ENCODE data around the gene POLR2C. TPM values are rescaled to one million over a fixed set of nuclear protein-coding genes. Genes with fewer than 3 reads are reported as not detected.

POLR2C gene
- total and polyA plus RNA-seq, 2 of the 13 experiments (the other 11 are each of a cell fraction or from before 2014, with no cell fraction given), result 104 to 216 TPM

GRCh38 chr16:57447186-57447962, 15.1 kb upstream of the POLR2C start, which contains the start of the genes CIAPIN1 and COQ9 (continued):
- TF ChIP-seq ATF7 (IDR thresholded peaks at IDR 0.05), result no peak
- peak; percentile 82 for TF ChIP-seq ATF7 (CRISPR knock-in tag; IDR thresholded peaks at IDR 0.05)
- TF ChIP-seq SMARCC2 (IDR thresholded peaks at IDR 0.05), result no peak
- no peak for TF ChIP-seq FOXJ3 (CRISPR knock-in tag; IDR thresholded peaks at IDR 0.05; ENCODE audit: borderline replicate concordance)
- no peak for TF ChIP-seq SIX1 (CRISPR knock-in tag; IDR thresholded peaks at IDR 0.05; ENCODE audit: borderline replicate concordance)
- TF ChIP-seq TRIM22 (IDR thresholded peaks at IDR 0.05), result no peak
- peak; percentile 91 for TF ChIP-seq ZBTB2 (CRISPR knock-in tag; IDR thresholded peaks at IDR 0.05; ENCODE audit: low read depth)
- TF ChIP-seq ELF3 (CRISPR knock-in tag; IDR thresholded peaks at IDR 0.05), result peak; percentile 83
- TF ChIP-seq KDM1A (CRISPR knock-in tag; IDR thresholded peaks at IDR 0.05), result peak; percentile 48
- TF ChIP-seq ZNF224 (CRISPR knock-in tag; IDR thresholded peaks at IDR 0.05), result 0 out of 2 replicates have a peak, but pooled peaks have one; percentile 79
- peak; percentile 94 for TF ChIP-seq ZNF639 (CRISPR knock-in tag; conservative IDR thresholded peaks at IDR 0.05)
- 0 out of 2 replicates have a peak, but pooled peaks have one; percentile 46 for TF ChIP-seq ZMYM2 (CRISPR knock-in tag; IDR thresholded peaks at IDR 0.05)
- peak; percentile 55; the same call in 1 of the 2 replicates for TF ChIP-seq ZNF12 (CRISPR knock-in tag; IDR thresholded peaks at IDR 0.05)
- TF ChIP-seq GABPA (IDR thresholded peaks at IDR 0.05; ENCODE audit: low read depth, low read length), result peak; percentile 92
- peak; percentile 93 for TF ChIP-seq GABPA (CRISPR knock-in tag; IDR thresholded peaks at IDR 0.05; ENCODE audit: low read depth)
- TF ChIP-seq CBX5 (CRISPR knock-in tag; IDR thresholded peaks at IDR 0.05; ENCODE audit: borderline replicate concordance), result peak; percentile 84; the same call in 1 of the 2 replicates
- TF ChIP-seq ASH2L (IDR thresholded peaks at IDR 0.05; ENCODE audit: insufficient read length, low read depth, low read length), result peak; percentile 90
- peak; percentile 80 for TF ChIP-seq SKIL (CRISPR knock-in tag; IDR thresholded peaks at IDR 0.05; ENCODE audit: borderline replicate concordance)
- TF ChIP-seq IKZF5 (CRISPR knock-in tag; IDR thresholded peaks at IDR 0.05), result peak; percentile 96
- peak; percentile 22; the same call in 1 of the 2 replicates for TF ChIP-seq NR2F2 (IDR thresholded peaks at IDR 0.05; ENCODE audit: borderline replicate concordance, low read depth)
- TF ChIP-seq ZBTB7A (CRISPR knock-in tag; IDR thresholded peaks at IDR 0.05), result no peak
- peak; percentile 36; the same call in 1 of the 2 replicates for TF ChIP-seq PHF21A (CRISPR knock-in tag; IDR thresholded peaks at IDR 0.05)
- TF ChIP-seq SMAD3 (CRISPR knock-in tag; IDR thresholded peaks at IDR 0.05), result no peak; the same call in 1 of the 2 replicates
